ENCODE data around the gene ARHGEF9.

Gene ARHGEF9

GRCh38 chrX:63661676-63662075 is 123.3 kb downstream of the ARHGEF9 start:
- no peak for DNase-seq (ENCODE audit: extremely low spot score)
- no peak for TF ChIP-seq CTBP1 (IDR thresholded peaks at IDR 0.05; ENCODE audit: borderline replicate concordance)
- no peak for TF ChIP-seq LEF1 (IDR thresholded peaks at IDR 0.05; ENCODE audit: borderline replicate concordance)
- TF ChIP-seq ARNT (IDR thresholded peaks at IDR 0.05) = no peak
- no peak for TF ChIP-seq SUZ12 (IDR thresholded peaks at IDR 0.05)
- no peak for TF ChIP-seq L3MBTL2 (conservative IDR thresholded peaks at IDR 0.05)
- TF ChIP-seq ELF4 (IDR thresholded peaks at IDR 0.05) = no peak
- no peak for TF ChIP-seq FOXK2 (IDR thresholded peaks at IDR 0.05)
- no peak for TF ChIP-seq FOXA1 (IDR thresholded peaks at IDR 0.05)
- no peak for TF ChIP-seq NFRKB (IDR thresholded peaks at IDR 0.05)
- no peak for TF ChIP-seq TARDBP (IDR thresholded peaks at IDR 0.05)
- no peak for TF ChIP-seq HDGF (IDR thresholded peaks at IDR 0.05; ENCODE audit: borderline replicate concordance)
- TF ChIP-seq SP1 (IDR thresholded peaks at IDR 0.05) = no peak
- no peak for TF ChIP-seq BHLHE40 (IDR thresholded peaks at IDR 0.05; ENCODE audit: borderline replicate concordance)
- no peak for TF ChIP-seq ZNF384 (IDR thresholded peaks at IDR 0.05)
- TF ChIP-seq FOXM1 (IDR thresholded peaks at IDR 0.05; ENCODE audit: borderline replicate concordance) = no peak
- TF ChIP-seq, protein P1, sequence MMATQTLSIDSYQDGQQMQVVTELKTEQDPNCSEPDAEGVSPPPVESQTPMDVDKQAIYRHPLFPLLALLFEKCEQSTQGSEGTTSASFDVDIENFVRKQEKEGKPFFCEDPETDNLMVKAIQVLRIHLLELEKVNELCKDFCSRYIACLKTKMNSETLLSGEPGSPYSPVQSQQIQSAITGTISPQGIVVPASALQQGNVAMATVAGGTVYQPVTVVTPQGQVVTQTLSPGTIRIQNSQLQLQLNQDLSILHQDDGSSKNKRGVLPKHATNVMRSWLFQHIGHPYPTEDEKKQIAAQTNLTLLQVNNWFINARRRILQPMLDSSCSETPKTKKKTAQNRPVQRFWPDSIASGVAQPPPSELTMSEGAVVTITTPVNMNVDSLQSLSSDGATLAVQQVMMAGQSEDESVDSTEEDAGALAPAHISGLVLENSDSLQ (IDR thresholded peaks at IDR 0.05) = no peak
- POLR2A ChIA-PET = no interaction called here
- CTCF ChIA-PET = no interaction called here

DNA sequence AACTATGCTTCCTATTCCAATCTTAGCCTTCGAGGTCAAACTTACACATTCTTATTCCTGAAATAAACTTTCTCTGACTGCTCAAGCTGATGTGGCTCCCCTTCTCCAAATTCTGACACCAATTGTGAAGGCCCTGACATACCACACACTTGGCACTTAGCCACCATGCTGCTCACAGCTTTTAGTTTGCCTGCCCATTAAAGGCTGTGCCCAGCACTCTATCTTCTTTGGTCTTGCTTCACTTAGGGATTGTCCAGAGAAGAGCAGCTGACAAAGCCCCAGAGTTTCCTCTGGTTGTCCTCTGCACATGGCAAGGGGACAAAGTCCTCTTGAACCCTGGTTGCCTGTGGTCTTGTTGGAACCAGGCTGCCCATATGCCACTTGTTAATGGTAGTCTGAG is 126.1 kb downstream of the ARHGEF9 start:
- TF ChIP-seq HDGF (IDR thresholded peaks at IDR 0.05; ENCODE audit: borderline replicate concordance) (no peak), SP1 (IDR thresholded peaks at IDR 0.05) (no peak), CTBP1 (IDR thresholded peaks at IDR 0.05; ENCODE audit: borderline replicate concordance) (no peak), ELF4 (IDR thresholded peaks at IDR 0.05) (no peak), LEF1 (IDR thresholded peaks at IDR 0.05; ENCODE audit: borderline replicate concordance) (no peak), FOXM1 (IDR thresholded peaks at IDR 0.05; ENCODE audit: borderline replicate concordance) (no peak), ARNT (IDR thresholded peaks at IDR 0.05) (no peak), FOXA1 (IDR thresholded peaks at IDR 0.05) (no peak), SUZ12 (IDR thresholded peaks at IDR 0.05) (no peak), NFRKB (IDR thresholded peaks at IDR 0.05) (no peak), TARDBP (IDR thresholded peaks at IDR 0.05) (no peak), ZNF384 (IDR thresholded peaks at IDR 0.05) (no peak), FOXK2 (IDR thresholded peaks at IDR 0.05) (no peak), BHLHE40 (IDR thresholded peaks at IDR 0.05; ENCODE audit: borderline replicate concordance) (no peak), L3MBTL2 (conservative IDR thresholded peaks at IDR 0.05) (no peak)
- TF ChIP-seq, protein P1 (IDR thresholded peaks at IDR 0.05) = no peak
- ChIA-PET POLR2A (no interaction called here), CTCF (no interaction called here)
- no peak for DNase-seq (ENCODE audit: extremely low spot score)

- POLR2A ChIA-PET = no interaction called here
- CTCF ChIA-PET = no interaction called here
- no peak for TF ChIP-seq HDGF (IDR thresholded peaks at IDR 0.05; ENCODE audit: borderline replicate concordance)
- TF ChIP-seq L3MBTL2 (conservative IDR thresholded peaks at IDR 0.05) = no peak
- no peak for TF ChIP-seq FOXM1 (IDR thresholded peaks at IDR 0.05; ENCODE audit: borderline replicate concordance)
- no peak for TF ChIP-seq BHLHE40 (IDR thresholded peaks at IDR 0.05; ENCODE audit: borderline replicate concordance)
- no peak for TF ChIP-seq TARDBP (IDR thresholded peaks at IDR 0.05)
- no peak for TF ChIP-seq NFRKB (IDR thresholded peaks at IDR 0.05)
- no peak for TF ChIP-seq ELF4 (IDR thresholded peaks at IDR 0.05)
- TF ChIP-seq ARNT (IDR thresholded peaks at IDR 0.05) = no peak
- TF ChIP-seq, protein P1 (IDR thresholded peaks at IDR 0.05) = no peak
- no peak for TF ChIP-seq SP1 (IDR thresholded peaks at IDR 0.05)
- TF ChIP-seq LEF1 (IDR thresholded peaks at IDR 0.05; ENCODE audit: borderline replicate concordance) = no peak
- TF ChIP-seq ZNF384 (IDR thresholded peaks at IDR 0.05) = no peak
- no peak for TF ChIP-seq FOXA1 (IDR thresholded peaks at IDR 0.05)
- TF ChIP-seq SUZ12 (IDR thresholded peaks at IDR 0.05) = no peak
- TF ChIP-seq FOXK2 (IDR thresholded peaks at IDR 0.05) = no peak
- TF ChIP-seq CTBP1 (IDR thresholded peaks at IDR 0.05; ENCODE audit: borderline replicate concordance) = no peak
- no peak for DNase-seq (ENCODE audit: extremely low spot score)
Measured at GRCh38 chrX:63657821-63658220, 127.2 kb downstream of the ARHGEF9 start.

- TF ChIP-seq ZNF384 (IDR thresholded peaks at IDR 0.05) = no peak
- no peak for TF ChIP-seq TARDBP (IDR thresholded peaks at IDR 0.05)
- no peak for TF ChIP-seq CTBP1 (IDR thresholded peaks at IDR 0.05; ENCODE audit: borderline replicate concordance)
- TF ChIP-seq BHLHE40 (IDR thresholded peaks at IDR 0.05; ENCODE audit: borderline replicate concordance) = no peak
- TF ChIP-seq NFRKB (IDR thresholded peaks at IDR 0.05) = no peak
- TF ChIP-seq L3MBTL2 (conservative IDR thresholded peaks at IDR 0.05) = no peak
- TF ChIP-seq FOXA1 (IDR thresholded peaks at IDR 0.05) = no peak
- no peak for TF ChIP-seq SUZ12 (IDR thresholded peaks at IDR 0.05)
- TF ChIP-seq HDGF (IDR thresholded peaks at IDR 0.05; ENCODE audit: borderline replicate concordance) = no peak
- no peak for TF ChIP-seq ARNT (IDR thresholded peaks at IDR 0.05)
- TF ChIP-seq ELF4 (IDR thresholded peaks at IDR 0.05) = no peak
- no peak for TF ChIP-seq FOXK2 (IDR thresholded peaks at IDR 0.05)
- TF ChIP-seq, protein P1 (IDR thresholded peaks at IDR 0.05) = no peak
- TF ChIP-seq FOXM1 (IDR thresholded peaks at IDR 0.05; ENCODE audit: borderline replicate concordance) = no peak
- no peak for DNase-seq (ENCODE audit: extremely low spot score)
- ChIA-PET CTCF (no interaction called here), POLR2A (no interaction called here)
Measured at GRCh38 chrX:63656871-63657580, 128.0 kb downstream of the ARHGEF9 start.
